SKM-1 (cell line): ENCODE results near the gene GRIK2.

Experiments
- DNase-seq: peaks from one replicate; lab custom pipeline; 2025; ENCODE audit not compliant: unreplicated experiment; lab: John Stamatoyannopoulos, UW

The GRIK2 gene

GRCh38 chr6:101776919-101777350 is 383.4 kb downstream of the GRIK2 start:
- no peak for DNase-seq

GRCh38 chr6:101777646-101778045 is 384.1 kb downstream of the GRIK2 start:
- DNase-seq: no peak

GRCh38 chr6:101779051-101779844 is 385.7 kb downstream of the GRIK2 start:
- DNase-seq: no peak

- no peak for DNase-seq
Observed at GRCh38 chr6:101783287-101783686, 389.8 kb downstream of the GRIK2 start.

- no peak for DNase-seq
Observed at GRCh38 chr6:101784094-101784493, 390.6 kb downstream of the GRIK2 start.

GRCh38 chr6:101799531-101799930 is 406.0 kb downstream of the GRIK2 start:
- DNase-seq: no peak

- no peak for DNase-seq
Observed at GRCh38 chr6:101800598-101800997, 407.1 kb downstream of the GRIK2 start.

GRCh38 chr6:101803136-101803535 is 409.6 kb downstream of the GRIK2 start:
- no peak for DNase-seq

- no peak for DNase-seq
Observed at GRCh38 chr6:101806241-101806640, 412.7 kb downstream of the GRIK2 start.

GRCh38 chr6:101811108-101811507 is 417.6 kb downstream of the GRIK2 start:
- no peak for DNase-seq

GRCh38 chr6:101816716-101817115 is 423.2 kb downstream of the GRIK2 start:
- no peak for DNase-seq

GRCh38 chr6:101818051-101818450 is 424.5 kb downstream of the GRIK2 start:
- DNase-seq: no peak

GRCh38 chr6:101824551-101825345 is 431.2 kb downstream of the GRIK2 start:
- DNase-seq: no peak

- no peak for DNase-seq
Observed at GRCh38 chr6:101826269-101826668, 432.8 kb downstream of the GRIK2 start.

- DNase-seq: no peak
Observed at GRCh38 chr6:101826678-101827077, 433.2 kb downstream of the GRIK2 start.

- DNase-seq: no peak
Observed at GRCh38 chr6:101830501-101831031, 437.1 kb downstream of the GRIK2 start.

- no peak for DNase-seq
Observed at GRCh38 chr6:101832371-101832770, 438.9 kb downstream of the GRIK2 start.

- no peak for DNase-seq
Observed at GRCh38 chr6:101840100-101840499, 446.6 kb downstream of the GRIK2 start.

GRCh38 chr6:101845172-101845571 is 451.7 kb downstream of the GRIK2 start:
- no peak for DNase-seq

GRCh38 chr6:101845621-101846020 is 452.1 kb downstream of the GRIK2 start:
- DNase-seq: no peak

GRCh38 chr6:101847690-101848089 is 454.2 kb downstream of the GRIK2 start:
- no peak for DNase-seq

- DNase-seq: no peak
Observed at GRCh38 chr6:101851911-101852310, 458.4 kb downstream of the GRIK2 start.
